K562 (cell line): ENCODE measurements around the gene GPHN. TPM values are rescaled to one million over a fixed set of nuclear protein-coding genes. Genes with fewer than 3 reads are reported as not detected.

Experiments used
- ATAC-seq: fragments of 200-7000 bp; cut with Tn5 transposase; 3 replicates; pipeline ENCODE4 v1.9.1; 2020; ENCODE audit warnings: moderate library complexity
- BruUV-seq: library from RNA; stranded (reverse); fragments of 400-500 nt; replicated peaks from 2 replicates; lab custom pipeline; 2021; lab: Mats Ljungman, UMichigan
- CTCF ChIA-PET: fragments of 300-600 bp; formaldehyde crosslinking; extraction: SDS; loops from one replicate; lab custom pipeline; 2021; ENCODE audit warnings: low intra/inter-chr PET ratio; lab: Yijun Ruan, JAX
- POLR2A ChIA-PET: fragments of 300-600, 350-650 bp; sonication (Branson Sonifier 250); formaldehyde crosslinking; extraction: SDS; loops from one replicate; lab custom pipeline; 2021; ENCODE audit warnings: antibody characterized with exemption, inconsistent platforms; lab: Yijun Ruan, JAX
- DNase-seq, 4 experiments: peaks; one replicate each; pipeline versions ENCODE4 v3.0.0 to v3.0.0-alpha.2; 2011 to 2018; ENCODE audit warnings: low spot score in 3 of 4, mixed read lengths in 3 of 4; ENCODE audit errors: extremely low read depth in 1 of 4
- FAIRE-seq: peaks from 2 replicates; lab custom pipeline; 2011; peaks lifted over from hg19 to GRCh38; lab: Jason Lieb, UNC
- H2AFZ ChIP-seq: 2 replicates; pipeline ENCODE4 v1.6.0; 2011; ENCODE audit warnings: low read depth, low read length, control low read depth, inconsistent platforms
- H3K27ac ChIP-seq: fragments of 200-600 bp; 3 replicates; pipeline ENCODE4 v1.8.0; 2011; ENCODE audit warnings: low read depth, mild to moderate bottlenecking, control low read depth, inconsistent platforms, low read length, moderate library complexity, mixed read lengths; ENCODE audit errors: extremely low read depth
- H3K27me3 ChIP-seq, 2 experiments: fragments of 300-600 bp in 1 of 2; 2 replicates in 1 of 2; 3 replicates in 1 of 2; pipeline versions ENCODE4 v1.6.0 to v1.8.0; 2011; ENCODE audit warnings: inconsistent platforms in 2 of 2, low read length in 2 of 2, mild to moderate bottlenecking in 1 of 2, mixed read lengths in 1 of 2, moderate library complexity in 1 of 2; ENCODE audit not compliant: control insufficient read depth in 2 of 2, insufficient read depth in 2 of 2
- H3K36me3 ChIP-seq: fragments of 300-600 bp; 3 replicates; pipeline ENCODE4 v1.8.0; 2011; ENCODE audit warnings: mild to moderate bottlenecking, low read length, inconsistent platforms; ENCODE audit not compliant: control insufficient read depth, insufficient read depth
- H3K4me1 ChIP-seq, 2 experiments: fragments of 200-600 bp in 1 of 2; replicated peaks in 1 of 2; 2 replicates in 1 of 2; 3 replicates in 1 of 2; pipeline versions ENCODE4 v1.5.1 to v1.8.0; 2011; ENCODE audit warnings: inconsistent platforms in 2 of 2, low read length in 2 of 2, mild to moderate bottlenecking in 1 of 2, mixed read lengths in 1 of 2, moderate library complexity in 1 of 2; ENCODE audit not compliant: control insufficient read depth in 2 of 2, insufficient read depth in 2 of 2
- H3K4me2 ChIP-seq: 2 replicates; pipeline ENCODE4 v1.6.1; 2011; ENCODE audit warnings: low read length, control low read depth, inconsistent platforms, mixed read lengths; ENCODE audit not compliant: insufficient read depth
- H3K4me3 ChIP-seq: fragments of 200-600 bp; sonication (generic), shearing (Covaris generic); 2 replicates; pipeline ENCODE4 v1.5.1; 2016; ENCODE audit warnings: control low read depth, inconsistent platforms
- H3K79me2 ChIP-seq: fragments of 200-600 bp; 3 replicates; pipeline ENCODE4 v1.8.0; 2011; ENCODE audit warnings: low read length, inconsistent platforms; ENCODE audit not compliant: control insufficient read depth, insufficient read depth
- H3K9ac ChIP-seq, 2 experiments: 2 replicates each; pipeline versions ENCODE4 v1.6.0 to v1.6.1; 2011; ENCODE audit warnings: low read depth in 2 of 2, low read length in 2 of 2, control low read depth in 1 of 2, inconsistent platforms in 1 of 2, mild to moderate bottlenecking in 1 of 2, mixed read lengths in 1 of 2; ENCODE audit not compliant: insufficient read depth in 1 of 2
- H3K9me1 ChIP-seq: one replicate; pipeline ENCODE4 v1.6.0; 2011; ENCODE audit warnings: inconsistent platforms, mild to moderate bottlenecking, low read length, moderate library complexity; ENCODE audit not compliant: control insufficient read depth, insufficient read depth
- H3K9me3 ChIP-seq: replicated peaks from 2 replicates; pipeline ENCODE4 v1.5.1; 2011; ENCODE audit warnings: low read depth, low read length, inconsistent platforms; ENCODE audit not compliant: control insufficient read depth, insufficient read depth
- H4K20me1 ChIP-seq: replicated peaks from 2 replicates; pipeline ENCODE4 v1.6.1; 2011; ENCODE audit warnings: low read length, inconsistent platforms, mixed read lengths; ENCODE audit not compliant: control insufficient read depth, insufficient read depth
- BRD4 ChIP-seq: fragments of 200-600 bp; sonication (generic); IDR thresholded peaks from 2 replicates; pipeline ENCODE4 v1.6.1; 2017; ENCODE audit warnings: inconsistent platforms
- GATA2 ChIP-seq: sonication (generic); formaldehyde crosslinking; IDR thresholded peaks from 2 replicates; pipeline ENCODE4 v1.4.0; 2020; ENCODE audit warnings: mild to moderate bottlenecking, missing genetic modification reagents
- JUNB ChIP-seq: fragments of 450-650 bp; formaldehyde crosslinking; conservative IDR thresholded peaks from 2 replicates; pipeline ENCODE4 v1.4.0; 2020; ENCODE audit warnings: mild to moderate bottlenecking
- KHSRP ChIP-seq: fragments of 450-650 bp; IDR thresholded peaks from 2 replicates; pipeline ENCODE4 v1.6.1; 2017
- LARP7 ChIP-seq: fragments of 450-650 bp; IDR thresholded peaks from 2 replicates; pipeline ENCODE4 v1.6.1; 2016
- RFX5 ChIP-seq: IDR thresholded peaks from 2 replicates; pipeline ENCODE4 v1.6.1; 2011; ENCODE audit warnings: low read depth, mild to moderate bottlenecking, improper control_type of control experiment, low read length
- SMAD4 ChIP-seq: fragments of 250-450 bp; sonication (Bioruptor Pico); conservative IDR thresholded peaks from 2 replicates; pipeline ENCODE4 v1.8.0; 2021; ENCODE audit warnings: inconsistent platforms, mild to moderate bottlenecking, moderate library complexity
- TAF1 ChIP-seq: IDR thresholded peaks from 2 replicates; pipeline ENCODE4 v1.6.1; 2011; ENCODE audit warnings: mild to moderate bottlenecking, low read length, moderate library complexity; ENCODE audit not compliant: insufficient read depth, control insufficient read depth, severe bottlenecking; ENCODE audit errors: extremely low read depth
- ZNF174 ChIP-seq: fragments of 250-450 bp; sonication (Bioruptor Pico); IDR thresholded peaks from 2 replicates; pipeline ENCODE4 v1.4.0; 2020; ENCODE audit warnings: mild to moderate bottlenecking
- WGBS: fragments of 100-300 bp; shearing (Covaris generic); methylation state at CpG from one replicate; pipeline ENCODE4 v1.1.6; 2016; ENCODE audit warnings: low coverage, mixed read lengths; ENCODE audit not compliant: insufficient coverage; ENCODE audit errors: missing lambda C conversion rate; 5-methylcytosine and 5-hydroxymethylcytosine counted together
- in situ Hi-C: fragments of 300-500 bp; cut with MboI; formaldehyde crosslinking; loops from 4 replicates; pipeline ENCODE4 v1.15.0; 2018; ENCODE audit warnings: inconsistent platforms, mixed read lengths
- intact Hi-C: fragments of 100-400 bp; cut with micrococcal nuclease; formaldehyde crosslinking; loops from 2 replicates; pipeline ENCODE4 v1.14.2; 2022
- polyA plus RNA-seq, 8 experiments: library from polyadenylated mRNA; depleted of rRNA in 4 of 8; stranded (reverse) in 5 of 8; unstranded in 3 of 8; fragments of >200 nt; fragmentation: Nextera tagmentation in 2 of 8; fragmentation: Illumina TruSeq in 1 of 8; extraction: Ambion mirVana in 2 of 8; extraction: Trizol in 1 of 8; gene quantifications; 2 replicates each; pipeline versions ENCODE4 v1.2.1 to v1.2.3, GENCODE V29; 2011 to 2014; ENCODE audit warnings: inconsistent platforms in 1 of 8, missing spikeins in 1 of 8
- total RNA-seq, 7 experiments: library from RNA; depleted of rRNA in 6 of 7; stranded (reverse); fragments of >200 nt in 6 of 7; fragmentation: Illumina TruSeq in 2 of 7; extraction: Trizol in 2 of 7; gene quantifications; 2 replicates each; pipeline versions ENCODE4 v1.2.1 to v1.2.3, GENCODE V29; 2011 to 2021; ENCODE audit warnings: low replicate concordance in 1 of 7
- TF ChIP-seq, protein P1 (sequence below): sonication (generic); formaldehyde crosslinking; IDR thresholded peaks from 2 replicates; pipeline ENCODE4 v1.4.0; 2020; ENCODE audit warnings: mild to moderate bottlenecking, missing genetic modification reagents

Gene GPHN
- total and polyA plus RNA-seq, 9 of the 15 experiments (the other 6 are each of a cell fraction or from before 2014, with no cell fraction given) = 5.9 to 16.0 (median 11.4) TPM

DNA sequence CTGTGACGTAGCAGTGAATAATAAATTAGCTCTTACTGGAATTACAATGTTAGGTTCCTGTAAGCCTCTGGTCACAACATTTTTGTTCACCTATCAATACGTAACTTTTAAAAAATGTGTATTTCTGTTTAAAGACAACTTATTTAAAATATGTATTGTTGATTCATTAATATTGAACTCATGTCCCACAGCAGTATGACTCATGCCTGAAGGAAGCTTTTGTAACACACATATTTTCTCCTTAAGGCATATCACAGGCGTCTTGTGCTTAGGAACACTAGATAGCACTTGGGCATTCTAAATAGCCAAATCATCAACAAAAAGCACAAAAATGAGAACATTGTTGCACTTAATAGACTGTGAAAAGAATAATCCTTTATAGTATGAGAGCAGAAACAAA, 92.5 kb downstream of the GPHN start:
- Histone ChIP-seq H3K27me3 (no peaks in the 10 kb centered on the region), H3K9ac (no peak overlapping the region), H3K4me2 (no peak overlapping the region), H3K79me2 (no peaks in the 10 kb centered on the region), H3K9me3 (no peaks in the 10 kb centered on the region), H3K4me1 (no peaks in the 10 kb centered on the region), H3K4me3 (no peak overlapping the region), H4K20me1 (no peaks in the 10 kb centered on the region), H3K36me3 (no peaks in the 10 kb centered on the region), H3K9me1 (no peaks in the 10 kb centered on the region), H2AFZ (no peak overlapping the region), H3K27ac (no peak overlapping the region)
- in situ Hi-C loops (no loop called here), intact Hi-C loops (no loop called here)
- ATAC-seq (no peak), DNase-seq (no peak), FAIRE-seq (no peak)
- no TSS peak for BruUV-seq
- WGBS = 42% methylated on average over 3 of the region's 3 CpGs
- CTCF ChIA-PET = no interaction called here
- POLR2A ChIA-PET = no interaction called here
- TF ChIP-seq SMAD4 (CRISPR knock-in tag) = no peak
- no peak for TF ChIP-seq BRD4
- TF ChIP-seq JUNB (CRISPR knock-in tag) = no peak
- no peak for TF ChIP-seq RFX5
- no peak for TF ChIP-seq KHSRP
- TF ChIP-seq LARP7 = no peak
- TF ChIP-seq ZNF174 = no peak
- TF ChIP-seq GATA2 = no peak
- no peak for TF ChIP-seq TAF1
- TF ChIP-seq, protein P1, sequence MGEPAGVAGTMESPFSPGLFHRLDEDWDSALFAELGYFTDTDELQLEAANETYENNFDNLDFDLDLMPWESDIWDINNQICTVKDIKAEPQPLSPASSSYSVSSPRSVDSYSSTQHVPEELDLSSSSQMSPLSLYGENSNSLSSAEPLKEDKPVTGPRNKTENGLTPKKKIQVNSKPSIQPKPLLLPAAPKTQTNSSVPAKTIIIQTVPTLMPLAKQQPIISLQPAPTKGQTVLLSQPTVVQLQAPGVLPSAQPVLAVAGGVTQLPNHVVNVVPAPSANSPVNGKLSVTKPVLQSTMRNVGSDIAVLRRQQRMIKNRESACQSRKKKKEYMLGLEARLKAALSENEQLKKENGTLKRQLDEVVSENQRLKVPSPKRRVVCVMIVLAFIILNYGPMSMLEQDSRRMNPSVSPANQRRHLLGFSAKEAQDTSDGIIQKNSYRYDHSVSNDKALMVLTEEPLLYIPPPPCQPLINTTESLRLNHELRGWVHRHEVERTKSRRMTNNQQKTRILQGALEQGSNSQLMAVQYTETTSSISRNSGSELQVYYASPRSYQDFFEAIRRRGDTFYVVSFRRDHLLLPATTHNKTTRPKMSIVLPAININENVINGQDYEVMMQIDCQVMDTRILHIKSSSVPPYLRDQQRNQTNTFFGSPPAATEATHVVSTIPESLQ (CRISPR knock-in tag) = no peak
